Effector CD8-positive, alpha-beta T cell (primary cell): ENCODE data around the gene ONECUT3.
"Not testable (repeated sequence)": the region's sequence is repeated elsewhere in the genome, so short reads cannot be mapped to it uniquely, and the experiment has no call there.

Experiments
- DNase-seq: peaks from one replicate; lab custom pipeline; 2025; lab: John Stamatoyannopoulos, UW

Gene ONECUT3

DNA sequence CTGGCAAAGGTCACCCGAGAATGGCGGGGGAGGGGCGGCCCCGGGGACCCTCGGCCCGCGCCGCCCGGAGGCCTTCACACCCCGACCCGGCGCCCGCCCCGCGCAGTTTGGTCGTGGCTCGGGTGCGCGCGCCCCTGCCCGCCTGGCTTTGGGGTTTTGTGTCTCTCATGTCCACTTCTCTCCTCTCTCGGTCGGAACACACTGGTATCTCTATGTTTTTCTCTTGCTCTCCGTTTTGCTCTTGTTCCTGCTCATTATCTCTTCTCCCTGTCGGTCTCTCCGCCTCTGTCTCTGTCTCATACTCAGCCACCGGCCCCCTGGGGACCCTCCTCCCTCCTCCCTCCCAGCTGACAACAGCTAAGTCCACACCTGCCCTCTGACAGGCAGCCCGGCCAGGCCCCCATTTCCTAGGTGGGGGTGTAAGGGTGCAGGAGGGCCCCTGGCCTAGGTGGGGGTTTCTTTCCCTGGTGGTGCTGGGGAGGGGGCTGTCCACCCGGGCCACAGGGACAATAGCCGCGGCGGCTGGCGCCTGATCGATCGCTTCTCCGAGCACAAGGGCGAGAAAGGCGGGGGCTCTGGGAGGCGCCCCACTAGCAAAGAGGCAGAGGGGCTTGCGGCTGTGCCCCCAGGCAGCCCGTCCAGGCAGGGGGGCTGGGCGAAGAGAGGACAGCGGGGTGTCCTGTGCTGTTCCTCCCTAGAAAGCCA lies 2.3 kb downstream of the ONECUT3 start:
- DNase-seq = no peak

DNA sequence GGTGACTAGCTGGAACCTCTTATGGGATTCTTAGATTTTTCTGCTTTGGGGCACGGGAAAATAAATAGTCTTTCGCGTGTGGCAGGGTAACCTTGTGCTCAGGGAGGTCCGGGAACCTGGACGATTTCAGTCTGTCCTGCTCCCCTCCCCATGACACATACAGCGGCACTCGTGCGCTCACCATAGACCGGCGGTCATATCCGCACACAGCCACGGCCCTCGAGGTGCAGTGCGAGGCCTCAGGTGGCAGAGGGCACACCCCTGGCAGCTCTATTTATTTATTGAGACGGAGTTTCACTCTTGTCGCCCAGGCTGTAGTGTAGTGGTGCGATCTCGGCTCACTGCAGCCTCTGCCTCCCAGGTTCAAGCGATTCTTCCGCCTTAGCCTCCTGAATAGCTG lies 3.0 kb downstream of the ONECUT3 start:
- no peak for DNase-seq

DNA sequence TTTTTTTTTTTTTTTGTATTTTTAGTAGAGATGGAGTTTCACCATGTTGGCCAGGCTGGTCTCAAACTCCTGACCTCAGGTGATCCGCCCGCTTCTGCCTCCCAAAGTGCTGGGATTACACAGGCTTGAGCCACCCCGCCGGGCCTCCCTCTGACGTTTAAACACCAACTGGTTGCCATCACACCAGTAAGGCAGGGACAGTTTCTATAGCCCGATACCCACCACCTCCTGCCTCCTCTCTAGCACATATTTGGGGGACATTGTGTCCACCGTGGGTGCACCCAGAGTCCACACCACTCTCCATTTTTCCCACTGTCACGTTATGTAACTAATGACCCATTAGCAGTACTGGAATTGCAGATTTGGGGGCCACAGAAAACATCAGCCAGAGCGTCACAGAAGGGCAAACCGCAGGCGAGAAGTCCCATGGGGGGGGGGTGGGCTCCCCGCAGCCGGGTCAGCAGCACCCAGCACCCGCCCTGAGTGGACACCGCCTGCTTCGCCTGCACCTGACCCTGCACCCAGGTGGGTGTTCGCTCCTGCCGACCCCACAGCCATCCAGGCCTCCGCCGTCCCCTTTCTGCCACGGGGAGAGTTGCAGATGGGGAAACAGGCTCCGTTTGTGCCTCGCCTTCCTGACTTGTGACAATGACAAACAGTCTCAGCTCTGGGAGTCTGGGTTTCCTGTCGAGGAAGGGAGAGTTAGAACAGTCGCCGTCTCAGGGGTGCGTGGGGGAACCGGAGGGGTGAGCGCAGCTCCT lies 3.6 kb downstream of the ONECUT3 start:
- DNase-seq = no peak

DNA sequence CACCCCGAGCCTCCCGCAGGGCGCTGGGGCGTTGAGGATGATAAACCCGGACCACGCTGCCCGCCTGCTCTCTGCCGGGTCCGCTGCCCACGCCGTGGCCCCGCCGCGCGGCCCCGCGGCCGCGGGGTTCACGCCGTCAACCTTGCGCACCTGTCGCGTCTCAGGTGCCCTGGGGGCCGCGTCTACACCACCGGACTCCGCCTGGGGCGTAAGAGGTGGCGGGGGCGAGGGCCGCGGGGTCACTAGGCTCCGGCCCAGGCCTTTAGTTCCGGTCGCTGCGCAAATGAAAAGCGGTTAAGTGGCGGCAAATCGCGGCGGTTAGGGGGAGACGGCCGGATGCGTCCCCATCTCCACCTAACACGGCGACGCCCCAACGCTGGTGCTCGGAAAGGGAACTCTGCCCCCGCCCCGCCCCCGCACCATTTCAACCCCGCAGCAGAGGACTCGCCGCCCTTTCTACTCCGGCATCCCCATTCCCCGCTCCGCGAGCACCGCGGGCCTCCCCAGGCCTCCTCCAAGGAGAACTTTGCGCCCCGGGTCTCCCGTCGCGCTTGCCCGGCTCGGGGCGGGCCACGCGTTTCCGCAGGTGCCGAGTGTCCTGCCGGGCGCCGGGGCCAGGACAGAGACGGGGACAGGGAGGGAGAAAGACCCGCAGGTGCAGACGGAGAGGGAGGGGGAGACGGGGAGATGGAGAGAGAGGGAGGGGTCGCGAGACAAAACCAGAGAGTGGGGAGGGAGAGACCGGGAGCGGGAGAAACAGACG lies 4.3 kb downstream of the ONECUT3 start:
- no peak for DNase-seq

DNA sequence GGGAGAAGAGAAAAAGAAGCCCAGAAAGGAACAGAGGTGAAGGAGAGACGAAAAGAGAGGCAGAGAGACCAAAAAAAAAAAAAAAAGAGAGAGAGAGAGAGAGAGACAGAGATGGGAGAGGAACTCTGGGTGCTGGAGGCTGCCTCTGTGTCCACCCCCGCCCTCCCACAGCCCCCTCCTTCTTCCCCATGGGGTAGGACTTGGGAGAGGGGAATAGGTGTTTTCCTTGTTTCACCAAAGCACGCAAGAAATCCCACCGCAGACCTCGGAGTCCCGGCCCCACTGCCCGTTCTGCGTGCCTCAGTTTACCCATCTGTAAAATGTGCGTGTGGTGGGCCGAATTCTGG lies 4.9 kb downstream of the ONECUT3 start:
- DNase-seq = no peak

DNA sequence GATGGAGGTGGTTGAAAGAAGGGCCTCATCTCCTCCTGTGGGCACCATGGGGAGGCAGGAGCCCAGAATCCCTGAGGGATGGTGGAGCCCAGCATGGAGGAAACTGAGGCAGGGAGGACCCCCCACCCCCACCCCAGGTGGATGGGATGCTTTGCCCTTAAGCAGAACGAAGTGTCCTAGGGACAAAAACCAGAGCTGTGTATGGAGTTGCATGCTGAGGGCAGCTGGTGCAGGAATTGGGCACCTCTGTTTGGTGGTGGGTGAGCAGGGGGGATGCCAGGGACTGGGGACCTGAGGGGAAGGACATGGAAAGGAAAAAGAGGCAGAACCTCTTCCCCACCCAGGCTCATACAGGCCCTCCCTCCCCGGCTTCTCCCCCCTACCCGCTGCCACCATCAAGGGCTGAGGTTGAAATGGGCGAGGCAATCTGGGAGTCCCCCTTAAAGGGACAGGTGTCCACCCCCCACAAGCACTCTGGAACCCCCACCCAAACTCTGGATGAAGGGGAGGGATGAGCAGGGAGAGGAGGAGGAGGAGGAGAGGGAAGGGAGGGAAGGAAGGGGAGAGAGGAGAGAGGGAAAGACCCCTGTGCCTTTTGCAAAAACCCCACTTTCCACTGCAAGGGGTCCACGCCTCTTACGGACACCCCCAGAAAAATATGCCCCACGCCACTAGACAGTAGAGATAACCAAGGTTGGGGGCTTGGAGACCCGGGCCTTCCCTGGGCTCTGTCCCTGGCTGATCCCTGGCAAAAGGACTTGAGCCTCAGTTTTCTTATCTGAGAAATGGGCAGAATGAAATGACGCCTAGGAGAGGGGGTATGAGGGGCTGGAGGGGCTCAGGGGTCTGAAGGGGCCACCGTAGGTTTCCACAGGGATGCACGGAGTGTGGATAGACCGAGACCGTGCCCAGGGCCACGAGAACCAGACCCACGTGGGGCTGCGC lies 5.9 kb downstream of the ONECUT3 start:
- no peak for DNase-seq

DNA sequence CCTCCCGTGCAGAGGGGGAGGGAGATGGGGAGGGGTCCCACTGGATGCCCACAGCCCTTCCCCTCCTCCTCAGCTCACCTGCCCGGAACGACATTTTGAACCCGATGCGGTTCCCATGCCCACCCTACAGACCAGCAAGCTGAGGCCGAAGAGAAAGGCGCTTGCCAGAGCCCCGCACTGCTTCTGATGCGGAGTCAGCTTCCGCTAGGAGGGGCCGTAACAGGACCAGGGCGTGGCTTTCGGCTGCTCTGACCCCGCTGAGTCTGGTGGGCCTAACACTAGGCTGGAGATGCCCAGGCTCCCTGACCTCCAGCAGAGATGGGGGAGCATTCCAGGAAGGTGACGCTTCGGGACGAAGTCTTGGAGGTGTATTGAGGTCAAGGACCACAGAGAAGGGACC lies 6.7 kb downstream of the ONECUT3 start:
- no peak for DNase-seq

DNA sequence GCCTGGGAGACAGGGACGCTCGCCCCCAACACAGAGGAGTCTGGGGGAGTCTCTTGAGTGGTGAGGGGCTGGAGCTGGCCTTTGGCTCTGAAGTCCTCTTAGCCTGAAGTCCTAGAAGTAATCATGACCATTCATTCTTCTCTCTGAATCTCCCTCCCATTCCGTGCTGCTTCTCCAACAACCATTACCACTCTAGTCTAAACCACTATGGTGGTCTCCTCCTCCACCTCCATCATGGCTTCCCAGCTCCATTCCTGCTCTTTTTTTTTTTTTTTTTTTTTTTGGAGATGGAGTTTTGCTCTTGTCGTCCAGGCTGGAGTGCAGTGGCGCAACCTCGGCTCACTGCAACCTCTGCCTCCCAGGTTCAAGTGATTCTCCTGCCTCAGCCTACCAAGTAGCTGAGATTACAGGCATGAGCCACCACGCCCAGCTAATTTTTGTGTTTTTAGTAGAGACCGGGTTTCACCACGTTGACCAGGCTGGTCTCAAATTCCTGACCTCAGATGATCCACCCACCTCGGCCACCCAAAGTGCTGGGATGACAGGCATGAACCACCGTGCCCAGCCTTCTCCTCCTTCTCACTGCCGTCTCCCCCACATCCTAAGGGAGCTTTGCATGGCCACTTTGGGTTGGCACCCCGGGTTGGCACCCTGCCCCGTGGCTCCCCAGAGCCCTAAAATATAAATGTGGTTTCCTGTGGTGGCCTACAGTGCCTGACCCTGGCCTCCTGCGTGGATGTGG lies 7.7 kb downstream of the ONECUT3 start:
- DNase-seq = not testable (repeated sequence)

DNA sequence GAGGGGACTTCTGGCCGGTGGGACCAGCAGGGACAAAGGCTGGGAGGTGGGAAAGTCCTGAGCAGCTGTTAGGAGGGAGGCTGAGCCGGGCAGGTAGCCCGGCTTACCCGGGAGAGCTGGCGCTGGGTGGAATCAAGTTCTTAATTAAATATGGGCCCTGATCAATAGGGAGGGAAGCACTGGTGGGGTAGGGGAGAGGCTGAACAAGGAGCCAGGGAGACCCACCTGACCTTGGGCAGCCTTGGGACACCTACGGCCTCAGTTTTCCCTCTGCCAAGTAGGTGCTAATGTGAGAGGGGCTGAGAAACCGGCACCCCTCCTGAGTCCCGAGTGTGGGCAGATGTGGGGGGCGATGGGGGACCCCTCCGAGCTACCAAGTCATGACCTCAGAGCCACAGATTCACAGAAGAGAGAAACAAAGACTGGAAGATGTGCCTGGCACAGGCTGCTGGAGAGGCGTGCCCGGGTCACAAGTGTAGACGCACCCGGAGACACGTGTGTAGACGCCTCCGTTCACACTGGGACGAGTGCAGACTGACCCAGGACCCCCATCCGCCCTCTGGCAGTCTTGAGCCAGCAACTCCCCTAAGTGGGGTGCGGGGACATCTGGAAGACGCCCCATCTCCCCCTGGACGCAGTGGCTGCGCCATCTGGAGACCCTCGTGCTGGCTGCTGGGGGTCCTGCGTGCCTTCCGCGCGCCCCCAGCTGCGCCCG lies 8.4 kb downstream of the ONECUT3 start:
- no peak for DNase-seq

DNA sequence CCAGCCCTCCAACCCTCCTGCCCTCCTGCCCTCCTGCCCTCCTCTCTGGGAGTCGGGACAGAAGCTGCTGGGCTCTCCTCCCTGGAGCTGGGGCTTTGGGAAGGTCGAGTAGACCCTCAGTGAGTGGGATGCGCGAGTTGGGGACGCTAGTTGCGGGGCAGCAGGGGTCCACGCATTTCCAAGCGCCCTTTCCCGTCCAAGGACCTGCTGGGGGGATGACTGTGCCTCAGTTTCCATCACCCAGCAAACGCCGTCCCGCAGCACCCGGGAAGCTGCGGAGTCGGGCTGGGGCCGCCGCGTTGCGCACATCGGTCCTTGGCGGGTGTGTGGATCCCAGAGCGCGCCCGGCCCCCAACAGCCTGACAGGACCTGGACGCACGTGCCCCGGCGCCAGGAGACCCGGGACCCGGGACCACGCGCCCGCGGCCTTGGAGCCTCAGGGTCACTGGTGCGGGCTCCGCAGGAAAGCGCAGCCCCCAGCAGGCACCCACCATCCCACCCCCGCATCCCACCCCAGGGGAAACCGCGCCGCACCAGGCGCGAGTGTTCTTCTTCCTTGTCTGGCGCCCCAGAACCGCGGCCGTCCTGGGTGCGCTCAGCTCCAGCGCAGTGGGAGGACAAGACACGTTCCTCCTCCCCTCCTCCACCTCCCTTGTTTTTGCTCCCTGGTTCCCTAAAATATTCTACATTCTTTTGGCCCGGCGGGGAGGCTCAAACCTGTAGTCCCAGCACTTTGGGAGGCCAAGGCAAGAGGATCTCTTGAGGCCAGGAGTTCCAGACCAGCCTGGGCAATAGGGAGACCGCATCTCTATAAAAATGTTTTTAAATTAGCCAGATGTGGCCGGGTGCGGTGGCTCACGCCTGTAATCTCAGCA lies 9.2 kb downstream of the ONECUT3 start:
- no peak for DNase-seq

DNA sequence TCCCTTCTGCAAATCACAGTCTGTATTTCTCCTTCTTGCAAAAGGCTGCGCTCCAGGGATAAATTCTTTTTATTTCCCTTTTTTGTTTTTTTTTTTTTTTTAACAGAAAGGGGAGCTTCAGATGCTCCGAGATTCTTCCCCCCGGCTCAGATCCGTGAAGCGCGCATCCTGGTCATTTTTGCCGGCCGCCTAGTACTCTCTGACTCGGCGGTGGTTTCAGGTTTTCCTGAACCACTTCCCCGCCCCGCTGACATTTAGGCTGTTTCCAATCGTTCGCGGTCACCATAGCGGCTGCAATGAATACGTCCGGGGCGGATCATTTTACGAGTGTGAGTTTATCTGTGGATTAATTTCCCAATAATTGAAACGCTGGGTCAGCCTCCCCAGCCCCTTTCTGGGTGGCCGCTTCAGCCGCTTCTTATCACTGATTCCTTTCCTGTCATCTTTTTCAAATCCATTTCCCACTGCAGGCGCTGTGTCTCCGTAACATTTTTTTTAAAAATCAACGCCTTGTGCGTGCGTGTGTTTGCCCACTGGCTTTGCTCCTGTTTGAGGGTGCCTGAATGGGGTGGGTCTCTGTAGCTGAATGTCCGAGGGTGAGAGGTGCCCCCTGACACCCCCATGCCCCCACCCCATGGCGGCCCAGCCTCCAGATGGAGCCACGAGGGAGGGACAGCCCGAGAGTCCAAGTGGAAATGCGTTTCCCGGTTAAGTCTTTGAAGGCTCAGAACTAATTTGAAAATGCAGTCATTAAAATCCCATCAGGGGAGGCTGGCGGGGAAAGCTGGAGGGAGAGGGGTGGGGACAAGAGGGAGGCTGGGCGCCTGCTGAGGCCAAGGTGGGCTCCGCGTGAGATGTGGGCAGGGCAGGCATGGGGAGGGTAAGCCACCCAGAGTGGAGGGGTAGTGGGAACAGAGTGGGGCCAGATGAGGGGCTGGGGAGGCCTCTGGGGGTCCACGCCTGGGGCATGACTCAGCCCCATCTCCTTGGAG lies 10.6 kb downstream of the ONECUT3 start:
- DNase-seq = no peak

DNA sequence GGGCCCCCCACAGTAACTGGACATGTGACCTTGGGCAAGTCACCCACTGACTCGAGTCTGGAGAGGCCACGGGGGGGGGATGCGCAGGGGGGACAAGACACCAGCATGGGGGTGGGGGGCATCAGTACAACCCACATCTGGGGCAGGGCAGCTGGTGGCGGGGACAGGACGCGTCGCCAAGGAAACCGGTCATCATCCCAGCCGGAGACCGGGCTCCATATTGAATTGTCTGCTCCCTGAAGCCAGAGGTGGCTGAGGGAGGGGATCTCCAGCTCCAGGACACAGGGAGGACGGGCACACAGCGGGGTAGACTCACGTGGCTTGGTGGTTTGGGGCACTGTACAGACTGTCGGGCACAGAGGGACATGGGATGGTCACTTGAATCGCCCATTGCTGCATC lies 11.4 kb downstream of the ONECUT3 start:
- no peak for DNase-seq

DNA sequence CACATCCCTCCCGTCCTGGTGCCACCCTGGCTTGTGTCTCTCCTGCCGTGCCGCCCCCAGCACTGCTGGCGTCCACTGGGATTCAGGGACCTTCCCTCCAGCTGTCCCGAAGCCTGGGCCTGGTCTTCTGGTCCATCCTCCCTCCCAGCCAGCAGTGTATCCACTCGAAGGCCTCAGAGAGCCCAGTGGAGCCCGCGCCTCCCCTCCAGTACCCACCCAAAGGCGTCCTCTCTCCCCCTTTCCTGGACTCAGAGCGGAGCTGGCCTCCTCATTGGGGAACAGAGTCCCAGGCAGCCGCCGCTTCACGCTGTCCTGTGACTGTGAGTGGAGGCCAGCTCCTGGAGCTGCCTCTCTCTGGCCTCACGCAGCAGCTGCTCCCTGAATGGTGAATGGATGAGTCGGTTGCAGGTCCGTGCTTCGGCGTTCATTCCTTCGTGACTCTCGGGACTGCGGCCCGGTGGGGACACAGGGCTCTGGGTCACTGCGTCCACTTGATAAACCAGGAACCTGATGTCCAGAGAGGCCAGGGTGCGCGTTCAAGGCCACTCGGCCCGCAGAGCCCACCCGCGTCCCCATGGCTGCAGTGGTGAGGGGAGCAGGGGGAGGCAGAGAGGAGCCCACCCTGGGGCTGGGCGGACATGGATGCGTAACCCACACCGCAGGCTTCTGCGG lies 12.1 kb downstream of the ONECUT3 start:
- no peak for DNase-seq

DNA sequence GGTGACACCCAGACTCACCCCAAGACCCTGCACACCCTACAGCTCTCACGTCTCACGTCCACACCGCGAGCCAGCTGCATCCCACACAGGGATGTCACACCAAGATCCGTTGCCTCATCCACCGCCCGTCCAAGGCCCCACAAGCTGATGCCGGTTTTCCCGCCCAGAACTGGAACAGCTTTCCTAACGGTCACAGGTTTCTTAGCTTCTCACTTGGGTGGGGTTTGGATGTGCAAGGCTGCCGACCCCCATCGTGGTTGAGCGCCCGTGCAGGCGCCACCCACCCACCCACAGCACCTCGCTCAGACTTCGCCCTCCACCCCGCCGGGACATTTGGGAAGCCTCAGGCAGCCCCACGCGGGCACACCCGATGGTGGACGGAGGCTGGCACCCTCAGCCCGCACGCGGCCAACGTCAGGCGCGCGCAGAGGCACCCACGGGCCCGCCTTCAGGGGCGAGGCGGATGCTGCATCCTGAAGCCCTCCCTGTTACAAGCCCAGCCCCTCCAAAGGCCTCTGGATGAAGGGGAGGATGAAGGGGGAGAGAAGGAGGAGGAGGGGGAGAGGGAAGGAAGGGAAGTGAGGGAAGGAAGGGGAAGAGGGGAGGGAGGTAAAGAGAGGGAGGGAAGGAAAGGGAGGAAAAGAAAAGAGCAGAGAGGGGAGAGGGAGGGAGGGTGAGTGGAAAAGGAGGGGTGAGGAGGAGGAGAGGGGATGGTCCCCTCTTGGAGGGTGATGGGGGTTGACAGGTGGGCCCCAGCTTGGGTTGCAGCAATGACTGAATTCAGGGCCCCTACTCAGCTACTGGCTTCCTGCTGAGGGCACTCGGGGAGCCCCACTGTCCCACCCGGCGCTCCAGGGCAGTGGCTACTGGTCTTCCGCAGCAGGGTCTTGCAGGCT lies 12.8 kb downstream of the ONECUT3 start:
- no peak for DNase-seq

DNA sequence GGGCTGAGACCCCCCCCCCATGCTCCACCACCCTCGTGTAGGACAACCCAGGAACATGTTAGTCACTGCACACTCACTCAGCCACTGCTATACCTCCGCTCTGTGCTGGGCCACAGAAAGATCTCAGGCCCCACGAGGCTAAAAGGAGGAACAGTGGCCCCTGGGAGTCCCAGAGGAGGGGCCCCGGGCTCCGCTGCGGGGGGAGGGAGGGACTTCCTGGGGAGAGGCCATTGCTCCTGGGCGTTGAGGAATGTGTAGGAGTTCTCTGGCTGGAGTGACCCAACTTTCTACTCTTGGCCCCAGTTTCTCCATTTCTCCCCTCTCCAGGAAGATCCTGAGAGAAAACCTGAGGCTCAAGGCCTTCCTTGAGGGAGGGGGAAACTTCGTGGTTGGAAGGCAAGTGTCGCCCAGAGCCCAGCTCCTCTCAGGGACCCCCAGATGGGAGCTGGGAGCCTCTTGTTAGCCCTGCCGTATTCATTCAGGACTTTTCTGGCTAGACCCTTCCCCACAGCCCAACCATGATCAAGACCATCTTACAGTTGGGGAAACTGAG lies 13.6 kb downstream of the ONECUT3 start:
- DNase-seq = no peak

DNA sequence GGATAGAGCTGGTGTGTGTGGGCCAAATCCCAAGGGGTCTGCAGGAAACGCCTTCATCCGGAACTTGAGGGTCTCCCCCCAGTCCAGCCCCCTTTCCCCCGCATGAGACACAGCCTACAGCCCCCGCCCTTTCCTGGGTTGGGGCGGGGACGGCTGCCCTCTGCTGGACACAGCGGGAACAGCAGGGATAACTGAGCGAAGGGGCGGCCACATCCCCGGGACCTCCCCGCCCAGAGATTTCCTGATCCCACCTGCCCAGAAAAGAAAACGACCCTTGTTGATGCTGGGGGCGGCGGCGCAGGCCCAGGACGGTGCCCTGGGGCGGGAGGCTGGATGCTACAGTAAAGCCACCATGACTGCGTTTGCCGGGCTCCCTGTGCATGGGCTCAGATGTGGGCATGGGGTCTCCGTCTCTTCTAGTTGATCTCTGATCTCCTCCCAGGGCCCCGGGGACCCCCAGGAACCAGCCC lies 14.2 kb downstream of the ONECUT3 start:
- peak; percentile 54 for DNase-seq
